Thoracic aorta (tissue), 2 donors: ENCODE measurements around the gene OR52E1. TPM values are rescaled to one million over a fixed set of nuclear protein-coding genes. Genes with fewer than 3 reads are reported as not detected.

ENCODE experiments used
- ATAC-seq: fragments of 150-250 bp; one replicate; pipeline ENCODE4 v1.8.0; 2017; ENCODE audit warnings: low read depth; ENCODE audit not compliant: insufficient number of reproducible peaks, low FRiP score
- DNase-seq: peaks from one replicate; pipeline ENCODE4 v3.0.0-alpha.2; 2020; ENCODE audit warnings: low spot score
- H3K27ac ChIP-seq, 2 donors: fragments of 200-600 bp; sonication (generic); 1 replicate in 1 of 2; 2 replicates in 1 of 2; pipeline ENCODE4 v1.5.1; 2016; ENCODE audit warnings: mild to moderate bottlenecking in 2 of 2, moderate library complexity in 2 of 2
- H3K27me3 ChIP-seq: fragments of 200-600 bp; sonication (generic); replicated peaks from 2 replicates; pipeline ENCODE4 v1.6.0; 2016; ENCODE audit warnings: mild to moderate bottlenecking; ENCODE audit not compliant: insufficient read depth
- H3K36me3 ChIP-seq: fragments of 200-600 bp; sonication (generic); one replicate; pipeline ENCODE4 v1.5.1; 2016
- H3K4me1 ChIP-seq, 2 donors: fragments of 200-600 bp; sonication (generic); 1 replicate in 1 of 2; 2 replicates in 1 of 2; pipeline versions ENCODE4 v1.5.1 to v1.6.0; 2016; ENCODE audit warnings: low read depth in 2 of 2, mild to moderate bottlenecking in 1 of 2; ENCODE audit not compliant: control insufficient read depth in 1 of 2
- H3K4me3 ChIP-seq: fragments of 200-600 bp; sonication (generic); 2 replicates; pipeline ENCODE4 v1.5.1; 2016; ENCODE audit warnings: mild to moderate bottlenecking
- H3K9me3 ChIP-seq: fragments of 200-600 bp; sonication (generic); 2 replicates; pipeline ENCODE4 v1.5.1; 2016
- total RNA-seq, 2 donors: library from RNA; depleted of rRNA; stranded (reverse); fragments of >200 nt; gene quantifications; one replicate each; pipeline versions ENCODE4 v1.1.0 to v1.2.3, GENCODE V29; 2016
- TF ChIP-seq, protein P1 (sequence below): fragments of 200-600 bp; sonication (generic); IDR thresholded peaks from one replicate; pipeline ENCODE4 v1.5.1; 2019; ENCODE audit warnings: antibody characterized with exemption

The OR52E1 gene
- total RNA-seq, 2 donors from 2014 or later, result not detected

DNA sequence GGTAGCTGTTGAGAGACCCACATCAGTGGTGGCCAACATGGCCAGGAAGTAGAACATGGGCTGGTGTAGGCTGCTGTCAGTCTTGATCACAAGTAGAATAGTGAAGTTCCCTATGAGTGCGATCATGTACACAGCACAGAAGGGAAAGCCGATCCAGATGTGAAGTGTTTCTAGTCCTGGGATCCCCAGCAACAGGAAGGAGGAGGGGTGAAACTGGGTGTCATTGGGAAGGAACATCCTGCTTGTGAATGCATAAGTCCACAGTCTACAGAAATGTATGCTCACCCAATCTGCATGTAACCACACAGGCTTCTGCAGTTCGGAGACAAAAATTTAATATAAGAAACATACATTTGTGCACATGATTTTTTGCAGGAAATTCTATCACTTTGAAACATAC lies 10.0 kb upstream of the OR52E1 start, which contains the start of gene OR52E2:
Gene OR52E2, minus strand, starts transcription at position 237 of the 400 bp plus-strand sequence. Its CDS starts 0 bp downstream, at position 237.
- Histone ChIP-seq H3K27ac (no peak within 1 kb of the TSS), H3K27me3 (no peaks in the 10 kb centered on the region), H3K36me3 (no peaks in the 10 kb centered on the region), H3K9me3 (no peaks in the 10 kb centered on the region), H3K4me3 (no peak within 1 kb of the TSS), H3K4me1 (no peaks in the 10 kb centered on the region)
- peak; percentile 24 for ATAC-seq
- DNase-seq, result no peak
- TF ChIP-seq, protein P1, sequence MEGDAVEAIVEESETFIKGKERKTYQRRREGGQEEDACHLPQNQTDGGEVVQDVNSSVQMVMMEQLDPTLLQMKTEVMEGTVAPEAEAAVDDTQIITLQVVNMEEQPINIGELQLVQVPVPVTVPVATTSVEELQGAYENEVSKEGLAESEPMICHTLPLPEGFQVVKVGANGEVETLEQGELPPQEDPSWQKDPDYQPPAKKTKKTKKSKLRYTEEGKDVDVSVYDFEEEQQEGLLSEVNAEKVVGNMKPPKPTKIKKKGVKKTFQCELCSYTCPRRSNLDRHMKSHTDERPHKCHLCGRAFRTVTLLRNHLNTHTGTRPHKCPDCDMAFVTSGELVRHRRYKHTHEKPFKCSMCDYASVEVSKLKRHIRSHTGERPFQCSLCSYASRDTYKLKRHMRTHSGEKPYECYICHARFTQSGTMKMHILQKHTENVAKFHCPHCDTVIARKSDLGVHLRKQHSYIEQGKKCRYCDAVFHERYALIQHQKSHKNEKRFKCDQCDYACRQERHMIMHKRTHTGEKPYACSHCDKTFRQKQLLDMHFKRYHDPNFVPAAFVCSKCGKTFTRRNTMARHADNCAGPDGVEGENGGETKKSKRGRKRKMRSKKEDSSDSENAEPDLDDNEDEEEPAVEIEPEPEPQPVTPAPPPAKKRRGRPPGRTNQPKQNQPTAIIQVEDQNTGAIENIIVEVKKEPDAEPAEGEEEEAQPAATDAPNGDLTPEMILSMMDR, result no peak

DNA sequence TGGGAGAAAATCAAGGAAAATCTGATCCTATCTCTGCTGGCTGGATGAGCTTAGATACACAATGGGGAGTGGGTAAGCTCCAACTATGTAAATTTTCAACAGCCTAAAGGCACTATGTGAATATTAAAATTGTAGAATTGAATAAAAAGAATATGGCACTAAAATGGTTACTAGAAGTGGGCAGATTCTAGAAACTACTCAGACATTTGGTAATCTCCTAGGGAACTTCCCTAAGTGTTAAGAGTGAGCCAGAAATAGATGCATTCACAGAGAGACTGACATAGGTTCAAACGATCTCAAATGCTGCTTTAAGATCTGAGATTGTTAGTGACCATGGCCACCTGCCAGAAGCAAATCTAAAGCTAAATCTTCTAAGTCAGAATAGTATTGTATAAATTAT lies 4.3 kb upstream of the OR52E1 start:
- TF ChIP-seq, protein P1, result no peak
- no peak for ATAC-seq
- Histone ChIP-seq H3K4me3 (no peak overlapping the region), H3K4me1 (no peaks in the 10 kb centered on the region), H3K27ac (no peak overlapping the region), H3K9me3 (no peaks in the 10 kb centered on the region), H3K27me3 (no peaks in the 10 kb centered on the region), H3K36me3 (no peaks in the 10 kb centered on the region)
- DNase-seq, result no peak

DNA sequence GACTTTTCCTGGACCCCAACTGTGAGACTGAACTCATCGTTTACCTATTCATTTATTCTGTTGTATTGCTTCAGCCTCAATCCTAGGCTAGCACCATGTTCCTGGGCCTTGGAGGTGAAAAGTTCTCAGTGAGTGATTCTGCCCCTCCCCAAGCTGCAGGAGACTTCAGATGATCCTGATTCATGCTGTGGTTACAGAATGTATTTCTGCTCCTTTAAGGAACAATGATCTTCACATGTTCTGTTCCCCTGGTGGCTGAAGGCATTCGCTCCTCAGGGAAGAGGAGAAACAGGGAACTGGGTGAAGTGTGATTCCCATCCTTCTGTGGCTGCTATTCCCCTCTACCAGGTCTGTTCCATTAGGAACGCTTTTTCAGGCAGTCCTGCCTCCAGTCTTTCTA lies 2.4 kb downstream of the OR52E1 start:
- Histone ChIP-seq H3K9me3 (no peaks in the 10 kb centered on the region), H3K4me1 (no peaks in the 10 kb centered on the region), H3K27me3 (no peaks in the 10 kb centered on the region), H3K4me3 (no peak overlapping the region), H3K36me3 (no peaks in the 10 kb centered on the region), H3K27ac (no peak overlapping the region)
- DNase-seq (no peak), ATAC-seq (no peak)
- TF ChIP-seq, protein P1, result no peak

DNA sequence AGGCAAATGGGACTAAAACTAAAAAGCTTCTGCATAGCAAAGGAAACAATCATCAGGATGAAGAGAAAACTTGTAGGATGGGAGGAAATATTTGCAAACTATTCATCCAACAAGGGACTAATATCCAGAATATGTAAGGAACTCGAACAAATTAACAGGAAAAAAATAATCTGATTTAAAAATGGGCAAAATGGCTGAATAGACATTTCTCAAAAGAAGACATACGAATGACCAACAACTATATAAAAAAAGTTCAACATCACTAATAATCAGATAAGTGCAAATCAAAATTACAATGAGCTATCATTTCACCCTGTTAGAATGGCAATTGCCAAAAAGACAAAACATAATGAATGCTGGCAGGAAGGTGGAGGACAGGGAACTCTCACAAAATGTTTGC lies 12.0 kb downstream of the OR52E1 start:
- TF ChIP-seq, protein P1, result no peak
- no peaks in the 10 kb centered on the region for H3K9me3 ChIP-seq
- no peak for DNase-seq
- H3K4me1 ChIP-seq, result no peaks in the 10 kb centered on the region
- no peaks in the 10 kb centered on the region for H3K36me3 ChIP-seq
- no peak overlapping the region for H3K27ac ChIP-seq
- no peak for ATAC-seq
- H3K4me3 ChIP-seq, result no peak overlapping the region
- H3K27me3 ChIP-seq, result no peaks in the 10 kb centered on the region

DNA sequence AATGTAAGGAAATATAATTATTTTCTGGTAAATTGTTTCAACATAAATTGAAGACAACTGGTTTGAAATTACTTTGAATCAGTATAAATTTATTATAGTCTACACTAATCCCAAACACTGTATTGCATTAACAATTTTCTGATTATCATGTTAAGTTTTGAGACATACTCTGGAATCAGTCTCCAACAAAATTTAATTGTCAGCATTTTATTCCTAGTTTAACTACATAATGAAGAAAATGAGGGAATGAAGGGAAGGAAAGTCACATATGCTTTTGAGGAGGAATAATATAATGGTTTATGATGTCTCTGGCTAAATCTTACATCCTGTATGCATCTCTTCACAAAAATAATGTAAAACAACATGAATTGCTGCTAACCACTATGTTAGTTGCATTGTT lies 14.2 kb downstream of the OR52E1 start:
- Histone ChIP-seq H3K4me3 (no peak overlapping the region), H3K9me3 (no peaks in the 10 kb centered on the region), H3K36me3 (no peaks in the 10 kb centered on the region), H3K27me3 (no peaks in the 10 kb centered on the region), H3K4me1 (no peaks in the 10 kb centered on the region), H3K27ac (no peak overlapping the region)
- DNase-seq, result no peak
- ATAC-seq, result no peak
- TF ChIP-seq, protein P1, result no peak
